ENCODE measurements around the gene FDCSP.
"Not testable (repeated sequence)": the region's sequence is repeated elsewhere in the genome, so short reads cannot be mapped to it uniquely, and the experiment has no call there.

The FDCSP gene

GRCh38 chr4:70225824-70226223 lies at the start of gene FDCSP:
FDCSP (plus strand) TSS chr4:70226124; CDS start chr4:70231195, 5,071 bp downstream.
- no peak for DNase-seq (ENCODE audit: low spot score)

- no peak for DNase-seq (ENCODE audit: low spot score)
Observed at GRCh38 chr4:70177090-70177489, 48.8 kb upstream of the FDCSP start.

GRCh38 chr4:70178075-70178660 lies 47.8 kb upstream of the FDCSP start:
- DNase-seq (ENCODE audit: low spot score), result no peak

GRCh38 chr4:70179811-70180210 lies 46.1 kb upstream of the FDCSP start:
- DNase-seq (ENCODE audit: low spot score), result no peak

GRCh38 chr4:70181864-70182263 lies 44.1 kb upstream of the FDCSP start:
- no peak for DNase-seq (ENCODE audit: low spot score)

GRCh38 chr4:70182517-70183167 lies 43.3 kb upstream of the FDCSP start:
- DNase-seq (ENCODE audit: low spot score), result no peak

GRCh38 chr4:70183168-70183939 lies 42.6 kb upstream of the FDCSP start:
- DNase-seq (ENCODE audit: low spot score), result no peak

- no peak for DNase-seq (ENCODE audit: low spot score)
Observed at GRCh38 chr4:70183940-70184246, 42.0 kb upstream of the FDCSP start.

GRCh38 chr4:70187216-70187615 lies 38.7 kb upstream of the FDCSP start:
- DNase-seq (ENCODE audit: low spot score), result no peak

- no peak for DNase-seq (ENCODE audit: low spot score)
Observed at GRCh38 chr4:70190579-70190978, 35.3 kb upstream of the FDCSP start.

- no peak for DNase-seq (ENCODE audit: low spot score)
Observed at GRCh38 chr4:70191647-70192046, 34.3 kb upstream of the FDCSP start.

- no peak for DNase-seq (ENCODE audit: low spot score)
Observed at GRCh38 chr4:70192895-70193294, 33.0 kb upstream of the FDCSP start.

GRCh38 chr4:70195425-70195824 lies 30.5 kb upstream of the FDCSP start, which contains the start of gene ODAM:
ODAM (plus strand) TSS chr4:70195725; CDS start chr4:70196544, 819 bp downstream.
- no peak for DNase-seq (ENCODE audit: low spot score)

- no peak for DNase-seq (ENCODE audit: low spot score)
Observed at GRCh38 chr4:70196857-70197256, 29.1 kb upstream of the FDCSP start.

- no peak for DNase-seq (ENCODE audit: low spot score)
Observed at GRCh38 chr4:70197842-70198241, 28.1 kb upstream of the FDCSP start.

GRCh38 chr4:70203601-70204000 lies 22.3 kb upstream of the FDCSP start:
- DNase-seq (ENCODE audit: low spot score), result no peak

- DNase-seq (ENCODE audit: low spot score), result not testable (repeated sequence)
Observed at GRCh38 chr4:70212752-70213151, 13.2 kb upstream of the FDCSP start.

GRCh38 chr4:70216109-70216508 lies 9.8 kb upstream of the FDCSP start:
- not testable (repeated sequence) for DNase-seq (ENCODE audit: low spot score)

GRCh38 chr4:70216550-70216949 lies 9.4 kb upstream of the FDCSP start:
- DNase-seq (ENCODE audit: low spot score), result not testable (repeated sequence)

- not testable (repeated sequence) for DNase-seq (ENCODE audit: low spot score)
Observed at GRCh38 chr4:70221389-70221788, 4.5 kb upstream of the FDCSP start.

GRCh38 chr4:70221818-70222217 lies 4.1 kb upstream of the FDCSP start:
- not testable (repeated sequence) for DNase-seq (ENCODE audit: low spot score)

GRCh38 chr4:70236125-70236524 lies 10.2 kb downstream of the FDCSP start:
- DNase-seq (ENCODE audit: low spot score), result no peak
